Purkinje cell (primary cell): ENCODE measurements around the gene LYG2. TPM values are rescaled to one million over a fixed set of nuclear protein-coding genes. Genes with fewer than 3 reads are reported as not detected.

ENCODE experiments used
- polyA plus RNA-seq: library from polyadenylated mRNA; unstranded; fragments of >200 nt; fragmentation: Nextera tagmentation; gene quantifications from 2 replicates; pipeline ENCODE4 v1.2.1, GENCODE V29; 2014

Gene LYG2
- polyA plus RNA-seq: 0.39 and 11.1 TPM in 2 replicates

DNA sequence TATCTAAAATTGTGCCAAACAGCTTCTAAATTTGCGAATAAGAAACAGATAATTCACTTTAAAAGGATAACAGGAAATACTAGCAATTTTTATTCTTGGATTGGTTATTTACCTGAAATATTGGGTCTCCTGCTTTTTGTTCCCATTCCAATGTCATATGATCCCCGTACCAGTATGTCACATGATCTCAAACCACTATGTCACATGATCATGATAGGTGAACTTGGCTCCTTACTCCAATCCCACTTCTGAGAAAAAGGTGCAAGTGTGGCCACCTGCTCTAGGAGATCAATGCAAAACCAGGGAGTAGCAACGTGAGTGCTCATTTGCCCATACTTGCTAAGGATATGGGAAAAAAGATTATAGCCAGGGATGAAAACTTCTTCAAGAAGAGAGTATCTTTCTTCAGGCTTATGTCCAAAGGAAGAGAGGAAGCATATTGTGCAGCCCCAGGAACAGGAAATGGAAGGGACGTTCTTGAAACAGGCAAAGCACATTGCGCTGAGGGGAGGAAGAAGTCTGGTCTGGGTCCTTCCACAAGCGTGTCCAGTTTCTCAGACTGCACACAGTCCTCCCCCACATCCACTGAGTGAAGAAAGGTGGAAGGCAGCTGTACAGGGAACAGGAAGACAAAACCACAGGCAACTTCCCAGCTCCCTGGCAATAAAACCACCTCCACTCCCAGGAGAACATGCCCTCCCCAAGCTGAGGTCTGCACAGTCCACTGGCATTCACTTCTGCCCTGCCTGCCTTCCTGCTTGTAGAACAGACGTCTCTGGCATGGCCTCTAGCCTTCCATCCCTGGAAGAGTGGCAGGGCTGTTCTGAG, at the start of gene LYG2:
Gene LYG2 (minus strand): TSS at position 176 of the 828 bp plus-strand sequence. CDS start 1,406 bp downstream, outside the sequence.

DNA sequence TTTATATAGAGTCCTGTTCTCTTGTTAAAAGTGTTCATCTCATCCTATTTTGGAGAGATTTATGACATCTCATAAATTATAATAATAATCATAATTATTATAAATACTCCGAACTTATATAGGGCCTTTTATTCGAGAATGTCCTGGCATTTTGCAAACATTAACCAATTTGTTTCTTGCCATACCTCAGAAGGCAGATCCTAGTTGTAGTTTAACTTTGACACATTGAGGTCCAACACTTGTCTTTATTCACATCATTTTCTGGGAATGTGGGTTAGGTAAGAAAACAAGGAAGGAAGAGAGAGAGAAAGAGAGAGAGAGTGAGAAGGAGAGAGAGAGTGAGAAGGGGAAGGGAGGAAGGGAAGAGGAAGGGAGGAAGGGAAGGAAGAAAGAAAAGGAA, 45.6 kb upstream of the LYG2 start, which contains the start of gene LYG1:
Gene LYG1 (minus strand): TSS at position 101 of the 400 bp plus-strand sequence. CDS start 5,527 bp downstream, outside the sequence.

Other genes with a start within 250 kb of the LYG2 start
- gene C2orf15, start 114.0 kb downstream of the LYG2 start, polyA plus RNA-seq: 1.5 and 4.8 TPM in 2 replicates
- gene TSGA10, start 100.7 kb downstream of the LYG2 start, polyA plus RNA-seq: 26.4 and 28.3 TPM in 2 replicates
- gene LIPT1, start 100.7 kb downstream of the LYG2 start, polyA plus RNA-seq: 7.8 and 9.9 TPM in 2 replicates
- gene MITD1, start 74.6 kb downstream of the LYG2 start, polyA plus RNA-seq: 40.6 and 53.8 TPM in 2 replicates
- gene MRPL30, start 74.5 kb downstream of the LYG2 start, polyA plus RNA-seq: 33.0 and 35.0 TPM in 2 replicates
- gene LYG1, start 45.5 kb upstream of the LYG2 start, polyA plus RNA-seq: not detected in 2 replicates
- 95.7 and 106 TPM in 2 replicates for gene TXNDC9, start 80.7 kb upstream of the LYG2 start, polyA plus RNA-seq
- 40.9 and 45.5 TPM in 2 replicates for gene EIF5B, start 81.7 kb upstream of the LYG2 start, polyA plus RNA-seq
- gene REV1, start 234.4 kb upstream of the LYG2 start, polyA plus RNA-seq: 11.0 and 16.4 TPM in 2 replicates